HepG2 (cell line): ENCODE measurements around the gene HLA-DPA1. TPM values are rescaled to one million over a fixed set of nuclear protein-coding genes. Genes with fewer than 3 reads are reported as not detected.

Source experiments
- BRD4 ChIP-seq: sonication (generic); formaldehyde crosslinking; IDR thresholded peaks from 2 replicates; pipeline ENCODE4 v1.4.0; 2020; ENCODE audit warnings: missing genetic modification reagents
- CCDC6 ChIP-seq: sonication (generic); formaldehyde crosslinking; IDR thresholded peaks from 2 replicates; pipeline ENCODE4 v1.8.1; 2022; ENCODE audit warnings: mild to moderate bottlenecking, missing genetic modification reagents, moderate library complexity
- CENPBD1 ChIP-seq: sonication (generic); formaldehyde crosslinking; IDR thresholded peaks from 2 replicates; pipeline ENCODE4 v1.8.0; 2022; ENCODE audit warnings: missing genetic modification reagents, low read depth, mild to moderate bottlenecking, borderline replicate concordance
- EHMT2 ChIP-seq: fragments of 200-600 bp; sonication (generic); IDR thresholded peaks from 2 replicates; pipeline ENCODE4 v1.7.0; 2017; ENCODE audit warnings: antibody characterized with exemption, low read depth, low read length, borderline replicate concordance
- ERF ChIP-seq: IDR thresholded peaks from 2 replicates; pipeline ENCODE4 v1.6.1; 2018; ENCODE audit warnings: missing biosample characterization, missing genetic modification reagents
- FOXO4 ChIP-seq: sonication (generic); formaldehyde crosslinking; conservative IDR thresholded peaks from 2 replicates; pipeline ENCODE4 v1.8.1; 2023; ENCODE audit warnings: missing genetic modification reagents
- FOXP1 ChIP-seq, 2 experiments: fragments of 450-650 bp in 1 of 2; IDR thresholded peaks; 2 replicates each; pipeline ENCODE4 v1.6.1; 2017 to 2018; ENCODE audit warnings: antibody characterized with exemption in 1 of 2
- GFI1 ChIP-seq: sonication (generic); formaldehyde crosslinking; IDR thresholded peaks from 2 replicates; pipeline ENCODE4 v1.5.0; 2020; ENCODE audit warnings: missing genetic modification reagents, mild to moderate bottlenecking, borderline replicate concordance
- IRX3 ChIP-seq: sonication (generic); formaldehyde crosslinking; IDR thresholded peaks from 2 replicates; pipeline ENCODE4 v1.8.1; 2023; ENCODE audit warnings: mild to moderate bottlenecking, low read depth, missing genetic modification reagents, borderline replicate concordance
- JDP2 ChIP-seq: sonication (generic); formaldehyde crosslinking; IDR thresholded peaks from 2 replicates; pipeline ENCODE4 v1.8.1; 2022; ENCODE audit warnings: missing genetic modification reagents, borderline replicate concordance
- MEIS1 ChIP-seq: sonication (generic); formaldehyde crosslinking; IDR thresholded peaks from 2 replicates; pipeline ENCODE4 v1.9.0; 2021; ENCODE audit warnings: mild to moderate bottlenecking, missing genetic modification reagents, moderate library complexity, borderline replicate concordance
- MXD3 ChIP-seq: IDR thresholded peaks from 2 replicates; pipeline ENCODE4 v1.6.1; 2016; ENCODE audit warnings: mild to moderate bottlenecking, missing biosample characterization, missing genetic modification reagents
- SNAI1 ChIP-seq: sonication (generic); formaldehyde crosslinking; IDR thresholded peaks from 2 replicates; pipeline ENCODE4 v1.5.0; 2020; ENCODE audit warnings: mild to moderate bottlenecking, missing genetic modification reagents, borderline replicate concordance
- STAG1 ChIP-seq: sonication (generic); formaldehyde crosslinking; IDR thresholded peaks from 2 replicates; pipeline ENCODE4 v1.4.0; 2020; ENCODE audit warnings: missing genetic modification reagents
- TEAD3 ChIP-seq: optimal IDR thresholded peaks from 2 replicates; pipeline ENCODE3; 2016; ENCODE audit warnings: borderline replicate concordance
- THRA ChIP-seq: sonication (generic); formaldehyde crosslinking; IDR thresholded peaks from 2 replicates; pipeline ENCODE4 v1.4.0; 2020; ENCODE audit warnings: missing genetic modification reagents, borderline replicate concordance
- WIZ ChIP-seq: sonication (generic); formaldehyde crosslinking; IDR thresholded peaks from 2 replicates; pipeline ENCODE4 v1.5.1; 2020; ENCODE audit warnings: mild to moderate bottlenecking, missing genetic modification reagents
- XRCC5 ChIP-seq: fragments of 200-400 bp; formaldehyde crosslinking; optimal IDR thresholded peaks from 2 replicates; pipeline ENCODE3; 2017; ENCODE audit warnings: mild to moderate bottlenecking, low read length
- ZNF235 ChIP-seq: sonication (generic); formaldehyde crosslinking; IDR thresholded peaks from 2 replicates; pipeline ENCODE4 v1.8.1; 2023; ENCODE audit warnings: mild to moderate bottlenecking, missing genetic modification reagents, borderline replicate concordance
- ZNF251 ChIP-seq: sonication (generic); formaldehyde crosslinking; IDR thresholded peaks from 2 replicates; pipeline ENCODE4 v1.9.0; 2021; ENCODE audit warnings: mild to moderate bottlenecking, missing genetic modification reagents
- ZNF333 ChIP-seq: sonication (generic); formaldehyde crosslinking; IDR thresholded peaks from 2 replicates; pipeline ENCODE4 v1.4.0; 2020; ENCODE audit warnings: mild to moderate bottlenecking, missing genetic modification reagents, borderline replicate concordance
- ZNF362 ChIP-seq: sonication (generic); formaldehyde crosslinking; IDR thresholded peaks from 2 replicates; pipeline ENCODE4 v1.4.0; 2020; ENCODE audit warnings: missing genetic modification reagents, mild to moderate bottlenecking, borderline replicate concordance
- ZNF558 ChIP-seq: sonication (generic); formaldehyde crosslinking; IDR thresholded peaks from 2 replicates; pipeline ENCODE4 v1.9.0; 2022; ENCODE audit warnings: mild to moderate bottlenecking, missing genetic modification reagents, borderline replicate concordance
- ZNF710 ChIP-seq: sonication (generic); formaldehyde crosslinking; IDR thresholded peaks from 2 replicates; pipeline ENCODE4 v1.5.0; 2020; ENCODE audit warnings: mild to moderate bottlenecking, missing genetic modification reagents, borderline replicate concordance
- polyA plus RNA-seq, 8 experiments: library from polyadenylated mRNA; depleted of rRNA in 3 of 8; stranded (reverse) in 7 of 8; unstranded in 1 of 8; fragments of >200 nt; fragmentation: Illumina TruSeq in 4 of 8; extraction: Trizol in 4 of 8; gene quantifications; 2 replicates each; pipeline versions ENCODE4 v1.2.1 to v1.2.3, GENCODE V29; 2011 to 2016; ENCODE audit warnings: low read depth in 4 of 8, missing spikeins in 1 of 8, mixed read lengths in 1 of 8; ENCODE audit not compliant: insufficient read depth in 1 of 8
- total RNA-seq, 5 experiments: library from RNA; depleted of rRNA; stranded (reverse); fragments of >200 nt; fragmentation: Illumina TruSeq; extraction: Trizol; gene quantifications; 2 replicates each; pipeline ENCODE4 v1.2.3, GENCODE V29; 2016; ENCODE audit warnings: low read depth in 1 of 5

The HLA-DPA1 gene
- total and polyA plus RNA-seq, 2 of the 13 experiments (the other 11 are each of a cell fraction or from before 2014, with no cell fraction given), result not detected

GRCh38 chr6:33082702-33083101 is 9.3 kb upstream of the HLA-DPA1 start (continued):
- TF ChIP-seq JDP2 (CRISPR knock-in tag) (no peak), ERF (CRISPR knock-in tag) (no peak), GFI1 (no peak), ZNF710 (CRISPR knock-in tag) (no peak), ZNF558 (CRISPR knock-in tag) (no peak), ZNF235 (no peak), ZNF333 (CRISPR knock-in tag) (no peak), THRA (CRISPR knock-in tag) (no peak), FOXO4 (CRISPR knock-in tag) (no peak), MEIS1 (CRISPR knock-in tag) (no peak), MXD3 (CRISPR knock-in tag) (no peak), CENPBD1 (CRISPR knock-in tag) (no peak), CCDC6 (no peak), SNAI1 (CRISPR knock-in tag) (no peak), FOXP1 (IDR thresholded peaks at IDR 0.05) (no peak), FOXP1 (CRISPR knock-in tag; IDR thresholded peaks at IDR 0.05) (no peak), WIZ (CRISPR knock-in tag) (no peak), TEAD3 (CRISPR knock-in tag) (peak; percentile 14), ZNF362 (CRISPR knock-in tag) (no peak), ZNF251 (no peak), XRCC5 (peak; percentile 58), STAG1 (CRISPR knock-in tag) (peak; percentile 51), IRX3 (no peak), BRD4 (CRISPR knock-in tag) (no peak), EHMT2 (no peak)
